OCI-LY1 (cell line): ENCODE results near the gene STX5.

Experiments used
- H2AFZ ChIP-seq: fragments of 200-600 bp; sonication (generic), shearing (Covaris generic); 2 replicates; pipeline ENCODE4 v1.6.0; 2014; ENCODE audit warnings: antibody characterized with exemption, mild to moderate bottlenecking, low read length
- H3F3A ChIP-seq: fragments of 200-600 bp; sonication (generic), shearing (Covaris generic); 2 replicates; pipeline ENCODE4 v1.6.0; 2014; ENCODE audit warnings: mild to moderate bottlenecking, antibody characterized with exemption, low read length, moderate library complexity; ENCODE audit not compliant: insufficient read depth
- H3K27ac ChIP-seq: fragments of 200-600 bp; sonication (generic); 2 replicates; pipeline ENCODE4 v1.5.1; 2014; ENCODE audit warnings: low read length, mixed run types, mild to moderate bottlenecking, low read depth; ENCODE audit not compliant: poor library complexity, severe bottlenecking
- H3K27me3 ChIP-seq: fragments of 200-600 bp; sonication (generic); 2 replicates; pipeline ENCODE4 v1.6.0; 2014; ENCODE audit warnings: antibody characterized with exemption, mild to moderate bottlenecking, low read length, moderate library complexity; ENCODE audit not compliant: insufficient read depth
- H3K36me3 ChIP-seq: fragments of 200-600 bp; sonication (generic); 2 replicates; pipeline ENCODE4 v1.6.1; 2014; ENCODE audit warnings: mild to moderate bottlenecking, antibody characterized with exemption, low read length, moderate library complexity, mixed read lengths; ENCODE audit not compliant: insufficient read depth
- H3K4me1 ChIP-seq: fragments of 200-600 bp; sonication (generic); 2 replicates; pipeline ENCODE4 v1.5.1; 2014; ENCODE audit warnings: mild to moderate bottlenecking, low read length, moderate library complexity; ENCODE audit not compliant: insufficient read depth, severe bottlenecking
- H3K4me2 ChIP-seq: fragments of 200-600 bp; sonication (generic), shearing (Covaris generic); 2 replicates; pipeline ENCODE4 v1.6.1; 2014; ENCODE audit warnings: low read length
- H3K4me3 ChIP-seq: fragments of 200-600 bp; sonication (generic); 2 replicates; pipeline ENCODE4 v1.5.1; 2014; ENCODE audit warnings: low read length, low read depth, mild to moderate bottlenecking, mixed read lengths; ENCODE audit not compliant: poor library complexity, severe bottlenecking
- H3K79me2 ChIP-seq: fragments of 200-600 bp; shearing (Covaris generic); 2 replicates; pipeline ENCODE4 v1.6.1; 2016; ENCODE audit warnings: mixed run types, low read length, mixed read lengths; ENCODE audit not compliant: insufficient read depth
- H3K9ac ChIP-seq: fragments of 200-600 bp; sonication (generic), shearing (Covaris generic); 2 replicates; pipeline ENCODE4 v1.6.1; 2014; ENCODE audit warnings: mild to moderate bottlenecking, low read length, mixed read lengths
- H3K9me2 ChIP-seq: fragments of 200-600 bp; sonication (generic), shearing (Covaris generic); 2 replicates; pipeline ENCODE4 v1.6.1; 2014; ENCODE audit warnings: low read depth, mild to moderate bottlenecking, low read length, mixed read lengths
- H3K9me3 ChIP-seq: fragments of 200-600 bp; shearing (Covaris generic); 2 replicates; pipeline ENCODE4 v1.6.1; 2014; ENCODE audit warnings: low read length, mixed read lengths
- H4K20me1 ChIP-seq: fragments of 200-600 bp; sonication (generic), shearing (Covaris generic); 2 replicates; pipeline ENCODE4 v1.6.0; 2016; ENCODE audit warnings: mild to moderate bottlenecking, low read length; ENCODE audit not compliant: insufficient read depth
- EZH2 ChIP-seq: fragments of 200-600 bp; sonication (generic), shearing (Covaris generic); IDR thresholded peaks from 2 replicates; pipeline ENCODE4 v1.8.0; 2017; ENCODE audit warnings: borderline replicate concordance, mixed run types, mild to moderate bottlenecking, antibody characterized with exemption, low read length, moderate library complexity, mixed read lengths
- TF ChIP-seq, protein P1 (sequence below): fragments of 200-600 bp; sonication (generic), shearing (Covaris generic); IDR thresholded peaks from 2 replicates; pipeline ENCODE4 v1.5.1; 2017; ENCODE audit warnings: mild to moderate bottlenecking, antibody characterized with exemption, low read length, moderate library complexity, mixed read lengths

Gene STX5

GRCh38 chr11:62817129-62817528, 14.7 kb downstream of the STX5 start:
- Histone ChIP-seq H3K27ac (no peak overlapping the region), H3K4me2 (no peak overlapping the region), H3K27me3 (no peaks in the 10 kb centered on the region), H3K9me2 (no peaks in the 10 kb centered on the region), H3F3A (no peaks in the 10 kb centered on the region), H2AFZ (no peak overlapping the region), H3K9ac (no peak overlapping the region), H3K36me3 (peaks cover 52% of the 10 kb centered on the region), H3K9me3 (no peaks in the 10 kb centered on the region), H3K79me2 (no peaks in the 10 kb centered on the region), H4K20me1 (no peaks in the 10 kb centered on the region), H3K4me3 (no peak overlapping the region), H3K4me1 (no peaks in the 10 kb centered on the region)
- TF ChIP-seq EZH2, result no peak
- TF ChIP-seq, protein P1, sequence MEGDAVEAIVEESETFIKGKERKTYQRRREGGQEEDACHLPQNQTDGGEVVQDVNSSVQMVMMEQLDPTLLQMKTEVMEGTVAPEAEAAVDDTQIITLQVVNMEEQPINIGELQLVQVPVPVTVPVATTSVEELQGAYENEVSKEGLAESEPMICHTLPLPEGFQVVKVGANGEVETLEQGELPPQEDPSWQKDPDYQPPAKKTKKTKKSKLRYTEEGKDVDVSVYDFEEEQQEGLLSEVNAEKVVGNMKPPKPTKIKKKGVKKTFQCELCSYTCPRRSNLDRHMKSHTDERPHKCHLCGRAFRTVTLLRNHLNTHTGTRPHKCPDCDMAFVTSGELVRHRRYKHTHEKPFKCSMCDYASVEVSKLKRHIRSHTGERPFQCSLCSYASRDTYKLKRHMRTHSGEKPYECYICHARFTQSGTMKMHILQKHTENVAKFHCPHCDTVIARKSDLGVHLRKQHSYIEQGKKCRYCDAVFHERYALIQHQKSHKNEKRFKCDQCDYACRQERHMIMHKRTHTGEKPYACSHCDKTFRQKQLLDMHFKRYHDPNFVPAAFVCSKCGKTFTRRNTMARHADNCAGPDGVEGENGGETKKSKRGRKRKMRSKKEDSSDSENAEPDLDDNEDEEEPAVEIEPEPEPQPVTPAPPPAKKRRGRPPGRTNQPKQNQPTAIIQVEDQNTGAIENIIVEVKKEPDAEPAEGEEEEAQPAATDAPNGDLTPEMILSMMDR, result no peak

DNA sequence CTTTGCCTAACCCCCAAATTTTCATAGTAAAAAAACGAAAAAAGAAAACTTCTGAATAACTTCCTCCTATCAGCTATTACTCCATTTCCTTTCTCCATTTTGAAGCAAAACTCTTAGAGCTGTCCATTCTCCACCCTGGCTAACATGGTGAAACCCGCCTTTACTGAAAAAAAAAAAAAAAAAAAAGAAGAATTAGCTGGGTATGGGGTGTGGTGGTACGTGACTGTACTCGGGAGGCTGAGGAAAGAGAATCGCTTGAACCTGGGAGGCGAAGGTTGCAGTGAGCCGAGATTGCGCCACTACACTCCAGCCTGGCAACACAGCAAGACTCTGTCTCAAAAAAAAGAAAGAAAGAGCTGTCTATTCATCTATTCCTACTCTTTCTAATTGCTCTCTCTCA, 15.3 kb downstream of the STX5 start:
- Histone ChIP-seq H4K20me1 (no peaks in the 10 kb centered on the region), H3K79me2 (no peaks in the 10 kb centered on the region), H3K9me3 (no peaks in the 10 kb centered on the region), H3K27ac (no peak overlapping the region), H3K4me1 (no peaks in the 10 kb centered on the region), H3K27me3 (no peaks in the 10 kb centered on the region), H3K4me2 (no peak overlapping the region), H3K9ac (no peak overlapping the region), H3K9me2 (no peaks in the 10 kb centered on the region), H2AFZ (no peak overlapping the region), H3F3A (no peaks in the 10 kb centered on the region), H3K36me3 (peaks cover 50% of the 10 kb centered on the region), H3K4me3 (no peak overlapping the region)
- TF ChIP-seq, protein P1, result no peak
- TF ChIP-seq EZH2, result no peak

DNA sequence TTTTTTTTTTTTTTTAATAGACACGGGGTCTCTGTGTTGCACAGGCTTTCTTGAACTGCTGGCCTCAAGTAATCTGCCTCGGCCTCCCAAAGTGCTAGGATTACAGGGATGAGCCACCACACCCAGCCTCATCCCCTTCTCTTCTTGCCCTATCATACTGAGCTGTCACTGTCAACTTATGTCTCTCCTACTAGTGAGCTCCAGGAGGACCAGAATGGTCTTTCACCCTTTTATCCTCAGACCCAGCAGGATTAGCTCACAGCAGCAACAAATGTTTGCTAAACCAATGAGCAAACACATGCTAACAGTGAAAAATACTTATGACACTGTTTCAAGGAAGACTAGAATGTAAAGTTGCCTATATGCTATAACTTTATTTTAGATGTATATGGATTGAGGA, 20.2 kb downstream of the STX5 start:
- H3K4me3 ChIP-seq, result no peak overlapping the region
- no peak for TF ChIP-seq EZH2
- TF ChIP-seq, protein P1, result no peak
- no peak overlapping the region for H3K4me2 ChIP-seq
- H3K9me3 ChIP-seq, result no peaks in the 10 kb centered on the region
- H3K27me3 ChIP-seq, result no peaks in the 10 kb centered on the region
- H4K20me1 ChIP-seq, result no peaks in the 10 kb centered on the region
- no peaks in the 10 kb centered on the region for H3K79me2 ChIP-seq
- no peaks in the 10 kb centered on the region for H3F3A ChIP-seq
- no peak overlapping the region for H3K27ac ChIP-seq
- H3K9me2 ChIP-seq, result no peaks in the 10 kb centered on the region
- peaks cover 14% of the 10 kb centered on the region for H3K4me1 ChIP-seq
- no peak overlapping the region for H3K9ac ChIP-seq
- H2AFZ ChIP-seq, result no peak overlapping the region
- H3K36me3 ChIP-seq, result peaks cover 11% of the 10 kb centered on the region
